Measurements from ENCODE around the gene IL23A.

The IL23A gene

GRCh38 chr12:56362130-56363059, 23.7 kb downstream of the IL23A start, which contains the start of gene APOF:
Gene APOF, minus strand, starts transcription at chr12:56362857. Its CDS starts 112 bp downstream, at chr12:56362745.
- DNase-seq, result peak; percentile 41

- DNase-seq, result no peak
These were observed 28.3 kb downstream of the IL23A start for GRCh38 chr12:56366948-56367347.

GRCh38 chr12:56373515-56373914, 34.8 kb downstream of the IL23A start:
- no peak for DNase-seq

GRCh38 chr12:56374726-56375597, 36.3 kb downstream of the IL23A start:
- no peak for DNase-seq

GRCh38 chr12:56375598-56376434, 37.1 kb downstream of the IL23A start:
- DNase-seq, result no peak

- DNase-seq, result no peak
These were observed 38.8 kb downstream of the IL23A start for GRCh38 chr12:56377310-56377988.

- no peak for DNase-seq
These were observed 39.3 kb downstream of the IL23A start for GRCh38 chr12:56377989-56378316.

GRCh38 chr12:56382611-56383010, 43.9 kb downstream of the IL23A start:
- no peak for DNase-seq

GRCh38 chr12:56385873-56386272, 47.2 kb downstream of the IL23A start:
- no peak for DNase-seq

- no peak for DNase-seq
These were observed 48.6 kb downstream of the IL23A start for GRCh38 chr12:56387152-56387736.

GRCh38 chr12:56389412-56389811, 50.7 kb downstream of the IL23A start:
- no peak for DNase-seq
